SK-N-SH treated with all-trans-retinoic acid at 6 μM for 48 hours (cell line): ENCODE results near the gene NDUFA8.

Source experiments
- ATAC-seq: fragments of 200-7000 bp; cut with Tn5 transposase; 3 replicates; pipeline ENCODE4 v1.9.1; 2020; ENCODE audit warnings: mild to moderate bottlenecking, moderate library complexity
- ARNTL ChIP-seq: fragments of 450-650 bp; formaldehyde crosslinking; IDR thresholded peaks from 2 replicates; pipeline ENCODE4 v1.5.0; 2020; ENCODE audit warnings: low read depth, mild to moderate bottlenecking, moderate library complexity, borderline replicate concordance
- BACH2 ChIP-seq: fragments of 250-450 bp; sonication (Bioruptor Pico); IDR thresholded peaks from 2 replicates; pipeline ENCODE4 v1.9.0; 2021; ENCODE audit warnings: mild to moderate bottlenecking, borderline replicate concordance
- CSDC2 ChIP-seq: fragments of 250-450 bp; sonication (Bioruptor Pico); IDR thresholded peaks from 2 replicates; pipeline ENCODE4 v1.5.0; 2020; ENCODE audit warnings: mild to moderate bottlenecking, moderate library complexity
- GLIS3 ChIP-seq: fragments of 250-450 bp; sonication (Bioruptor Pico); IDR thresholded peaks from 2 replicates; pipeline ENCODE4 v1.5.0; 2020; ENCODE audit warnings: mild to moderate bottlenecking, moderate library complexity
- OSR1 ChIP-seq: fragments of 250-450 bp; sonication (Bioruptor Pico); IDR thresholded peaks from 2 replicates; pipeline ENCODE4 v1.8.0; 2022; ENCODE audit warnings: moderate library complexity, mild to moderate bottlenecking, inconsistent platforms
- PPARA ChIP-seq: fragments of 250-450 bp; sonication (Bioruptor Pico); IDR thresholded peaks from 2 replicates; pipeline ENCODE4 v1.5.0; 2020; ENCODE audit warnings: mild to moderate bottlenecking, borderline replicate concordance
- RARB ChIP-seq: fragments of 250-450 bp; sonication (Bioruptor Pico); IDR thresholded peaks from 2 replicates; pipeline ENCODE4 v1.8.0; 2021; ENCODE audit warnings: mild to moderate bottlenecking, moderate library complexity
- SNAI2 ChIP-seq: fragments of 250-450 bp; sonication (Bioruptor Pico); IDR thresholded peaks from 2 replicates; pipeline ENCODE4 v1.5.0; 2020; ENCODE audit warnings: mild to moderate bottlenecking, moderate library complexity
- TCF4 ChIP-seq: fragments of 250-450 bp; sonication (Bioruptor Pico); IDR thresholded peaks from 2 replicates; pipeline ENCODE4 v1.8.0; 2021; ENCODE audit warnings: mild to moderate bottlenecking, moderate library complexity, borderline replicate concordance
- TOX ChIP-seq: fragments of 250-450 bp; sonication (Bioruptor Pico); IDR thresholded peaks from 2 replicates; pipeline ENCODE4 v1.8.0; 2021; ENCODE audit warnings: mild to moderate bottlenecking, moderate library complexity, borderline replicate concordance
- ZC3H10 ChIP-seq: fragments of 250-450 bp; sonication (Bioruptor Pico); IDR thresholded peaks from 2 replicates; pipeline ENCODE4 v1.5.1; 2021; ENCODE audit warnings: mild to moderate bottlenecking, moderate library complexity
- ZFP3 ChIP-seq: fragments of 250-450 bp; sonication (Bioruptor Pico); IDR thresholded peaks from 2 replicates; pipeline ENCODE4 v1.5.0; 2020; ENCODE audit warnings: mild to moderate bottlenecking, moderate library complexity
- ZFP30 ChIP-seq: fragments of 450-650 bp; formaldehyde crosslinking; IDR thresholded peaks from 2 replicates; pipeline ENCODE4 v1.5.0; 2022; ENCODE audit warnings: mild to moderate bottlenecking, moderate library complexity
- ZNF565 ChIP-seq: fragments of 450-650 bp; formaldehyde crosslinking; conservative IDR thresholded peaks from 2 replicates; pipeline ENCODE4 v1.5.0; 2020; ENCODE audit warnings: low read depth, mild to moderate bottlenecking, moderate library complexity
- ZNF70 ChIP-seq: fragments of 450-650 bp; formaldehyde crosslinking; IDR thresholded peaks from 2 replicates; pipeline ENCODE4 v1.5.0; 2020; ENCODE audit warnings: mild to moderate bottlenecking, moderate library complexity
- ZNF8 ChIP-seq: fragments of 450-650 bp; formaldehyde crosslinking; IDR thresholded peaks from 2 replicates; pipeline ENCODE4 v1.5.0; 2020; ENCODE audit warnings: mild to moderate bottlenecking, moderate library complexity
- TF ChIP-seq, protein P1 (sequence below): fragments of 250-450 bp; sonication (Bioruptor Pico); IDR thresholded peaks from 2 replicates; pipeline ENCODE4 v1.5.0; 2020; ENCODE audit warnings: mild to moderate bottlenecking, moderate library complexity
- TF ChIP-seq, protein P2 (sequence below): fragments of 250-450 bp; sonication (Bioruptor Pico); IDR thresholded peaks from 2 replicates; pipeline ENCODE4 v1.8.0; 2021; ENCODE audit warnings: low read depth, mild to moderate bottlenecking, moderate library complexity, borderline replicate concordance
- TF ChIP-seq, protein P3 (sequence below): fragments of 250-450 bp; sonication (Bioruptor Pico); IDR thresholded peaks from 2 replicates; pipeline ENCODE4 v1.5.1; 2020; ENCODE audit warnings: low read depth, mild to moderate bottlenecking, moderate library complexity
- TF ChIP-seq, protein P4 (sequence below): fragments of 250-450 bp; sonication (Bioruptor Pico); IDR thresholded peaks from 2 replicates; pipeline ENCODE4 v1.5.1; 2021; ENCODE audit warnings: mild to moderate bottlenecking, moderate library complexity

Gene NDUFA8

DNA sequence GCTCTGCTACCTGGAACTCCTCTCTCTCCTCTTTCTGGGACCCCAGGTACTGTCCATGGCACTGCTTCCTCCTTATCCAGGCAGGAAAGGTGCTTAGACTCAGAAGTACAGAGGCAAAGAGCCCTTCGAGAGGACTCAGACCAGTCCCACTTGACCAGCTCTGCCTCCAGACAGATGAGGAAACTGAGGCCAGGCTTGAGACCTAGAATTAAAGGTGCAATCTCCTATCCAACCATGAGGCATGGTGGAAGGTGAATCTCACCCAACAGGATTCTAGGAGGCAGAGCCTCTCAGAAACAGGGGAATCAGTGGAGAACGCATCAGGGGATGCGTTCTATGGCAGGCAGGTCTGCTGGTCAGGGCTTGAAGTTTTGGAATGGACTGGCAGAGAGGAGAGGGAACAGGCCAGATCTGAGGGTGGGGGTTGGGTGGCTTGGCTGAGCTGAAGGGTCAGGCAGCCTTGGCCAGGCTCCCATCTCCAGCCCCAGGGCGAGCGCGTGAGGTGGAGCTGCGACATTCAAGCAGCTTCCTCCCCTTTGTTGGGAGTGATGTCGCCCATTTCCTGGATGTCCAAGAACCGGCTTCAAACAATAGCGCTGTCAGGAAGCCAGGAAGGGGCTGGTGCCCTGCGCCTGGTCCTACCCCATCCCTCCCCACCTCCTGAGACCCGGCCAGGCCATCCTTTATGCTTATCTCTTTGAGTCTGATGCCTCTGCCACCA lies 26.2 kb downstream of the NDUFA8 start:
- TF ChIP-seq ZNF8 (CRISPR knock-in tag) (no peak), CSDC2 (no peak), ZC3H10 (CRISPR knock-in tag) (no peak)
- no peak for ATAC-seq

DNA sequence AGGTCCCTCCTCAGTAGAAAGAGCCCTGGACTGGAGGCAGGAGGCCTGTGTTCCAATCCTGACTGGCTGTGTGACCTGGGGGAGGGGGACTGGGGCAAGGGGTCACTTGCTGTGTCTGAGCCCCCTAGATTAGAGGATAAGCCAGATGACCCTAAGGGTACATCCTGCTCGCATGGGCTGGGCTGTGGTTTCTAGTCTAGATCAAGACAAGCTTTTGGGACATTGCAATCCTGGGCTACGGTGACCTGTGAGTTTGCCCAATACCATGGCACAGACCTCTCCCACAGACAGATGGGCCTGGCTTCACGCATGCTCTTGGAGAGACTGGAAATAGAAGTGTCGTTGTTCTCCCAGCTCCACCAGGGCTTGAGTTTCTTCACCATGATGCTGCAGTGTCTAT lies 27.0 kb downstream of the NDUFA8 start:
- TF ChIP-seq ZNF565 (CRISPR knock-in tag) (no peak), GLIS3 (no peak), TCF4 (CRISPR knock-in tag) (no peak)
- TF ChIP-seq, protein P1, sequence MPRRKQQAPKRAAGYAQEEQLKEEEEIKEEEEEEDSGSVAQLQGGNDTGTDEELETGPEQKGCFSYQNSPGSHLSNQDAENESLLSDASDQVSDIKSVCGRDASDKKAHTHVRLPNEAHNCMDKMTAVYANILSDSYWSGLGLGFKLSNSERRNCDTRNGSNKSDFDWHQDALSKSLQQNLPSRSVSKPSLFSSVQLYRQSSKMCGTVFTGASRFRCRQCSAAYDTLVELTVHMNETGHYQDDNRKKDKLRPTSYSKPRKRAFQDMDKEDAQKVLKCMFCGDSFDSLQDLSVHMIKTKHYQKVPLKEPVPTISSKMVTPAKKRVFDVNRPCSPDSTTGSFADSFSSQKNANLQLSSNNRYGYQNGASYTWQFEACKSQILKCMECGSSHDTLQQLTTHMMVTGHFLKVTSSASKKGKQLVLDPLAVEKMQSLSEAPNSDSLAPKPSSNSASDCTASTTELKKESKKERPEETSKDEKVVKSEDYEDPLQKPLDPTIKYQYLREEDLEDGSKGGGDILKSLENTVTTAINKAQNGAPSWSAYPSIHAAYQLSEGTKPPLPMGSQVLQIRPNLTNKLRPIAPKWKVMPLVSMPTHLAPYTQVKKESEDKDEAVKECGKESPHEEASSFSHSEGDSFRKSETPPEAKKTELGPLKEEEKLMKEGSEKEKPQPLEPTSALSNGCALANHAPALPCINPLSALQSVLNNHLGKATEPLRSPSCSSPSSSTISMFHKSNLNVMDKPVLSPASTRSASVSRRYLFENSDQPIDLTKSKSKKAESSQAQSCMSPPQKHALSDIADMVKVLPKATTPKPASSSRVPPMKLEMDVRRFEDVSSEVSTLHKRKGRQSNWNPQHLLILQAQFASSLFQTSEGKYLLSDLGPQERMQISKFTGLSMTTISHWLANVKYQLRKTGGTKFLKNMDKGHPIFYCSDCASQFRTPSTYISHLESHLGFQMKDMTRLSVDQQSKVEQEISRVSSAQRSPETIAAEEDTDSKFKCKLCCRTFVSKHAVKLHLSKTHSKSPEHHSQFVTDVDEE, result no peak
- TF ChIP-seq, all 23 proteins: peak for 0
- no peak for ATAC-seq

DNA sequence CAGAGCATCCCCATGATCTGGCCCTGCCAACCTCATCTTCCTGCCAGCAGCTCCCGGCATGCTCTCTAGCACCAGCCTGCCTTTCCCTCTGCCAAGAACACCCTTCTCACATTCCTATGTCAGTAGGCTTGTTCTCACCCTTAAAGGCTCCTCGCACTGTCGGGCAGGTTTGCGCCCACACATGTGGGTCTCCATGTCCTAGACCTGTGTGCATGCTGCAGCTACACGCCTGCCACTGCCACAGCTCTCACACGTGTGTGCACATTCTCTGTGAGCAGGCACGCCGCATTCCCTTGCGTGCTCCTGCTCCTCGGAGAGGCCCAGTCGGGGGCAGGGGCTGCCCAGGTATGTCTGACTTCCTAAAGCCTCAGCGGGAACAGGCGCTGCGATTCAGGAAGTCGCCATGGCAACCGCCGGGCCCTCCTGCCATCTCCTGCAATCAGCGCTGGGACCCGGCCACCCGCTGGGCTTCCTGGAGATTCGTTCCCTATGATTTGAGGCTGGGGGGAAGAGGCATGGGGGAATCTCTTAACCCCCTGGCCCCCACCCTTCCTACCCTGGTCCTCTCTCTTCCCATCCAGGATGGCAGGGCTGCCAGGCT lies 28.1 kb downstream of the NDUFA8 start:
- TF ChIP-seq OSR1 (CRISPR knock-in tag) (no peak), ZFP3 (CRISPR knock-in tag) (no peak), ZC3H10 (CRISPR knock-in tag) (no peak), ARNTL (no peak), TOX (CRISPR knock-in tag) (no peak), ZNF70 (CRISPR knock-in tag) (no peak)
- TF ChIP-seq, protein P2, sequence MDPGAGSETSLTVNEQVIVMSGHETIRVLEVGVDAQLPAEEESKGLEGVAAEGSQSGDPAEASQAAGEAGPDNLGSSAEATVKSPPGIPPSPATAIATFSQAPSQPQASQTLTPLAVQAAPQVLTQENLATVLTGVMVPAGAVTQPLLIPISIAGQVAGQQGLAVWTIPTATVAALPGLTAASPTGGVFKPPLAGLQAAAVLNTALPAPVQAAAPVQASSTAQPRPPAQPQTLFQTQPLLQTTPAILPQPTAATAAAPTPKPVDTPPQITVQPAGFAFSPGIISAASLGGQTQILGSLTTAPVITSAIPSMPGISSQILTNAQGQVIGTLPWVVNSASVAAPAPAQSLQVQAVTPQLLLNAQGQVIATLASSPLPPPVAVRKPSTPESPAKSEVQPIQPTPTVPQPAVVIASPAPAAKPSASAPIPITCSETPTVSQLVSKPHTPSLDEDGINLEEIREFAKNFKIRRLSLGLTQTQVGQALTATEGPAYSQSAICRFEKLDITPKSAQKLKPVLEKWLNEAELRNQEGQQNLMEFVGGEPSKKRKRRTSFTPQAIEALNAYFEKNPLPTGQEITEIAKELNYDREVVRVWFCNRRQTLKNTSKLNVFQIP (CRISPR knock-in tag), result no peak
- TF ChIP-seq, protein P1, result no peak
- TF ChIP-seq, protein P3, sequence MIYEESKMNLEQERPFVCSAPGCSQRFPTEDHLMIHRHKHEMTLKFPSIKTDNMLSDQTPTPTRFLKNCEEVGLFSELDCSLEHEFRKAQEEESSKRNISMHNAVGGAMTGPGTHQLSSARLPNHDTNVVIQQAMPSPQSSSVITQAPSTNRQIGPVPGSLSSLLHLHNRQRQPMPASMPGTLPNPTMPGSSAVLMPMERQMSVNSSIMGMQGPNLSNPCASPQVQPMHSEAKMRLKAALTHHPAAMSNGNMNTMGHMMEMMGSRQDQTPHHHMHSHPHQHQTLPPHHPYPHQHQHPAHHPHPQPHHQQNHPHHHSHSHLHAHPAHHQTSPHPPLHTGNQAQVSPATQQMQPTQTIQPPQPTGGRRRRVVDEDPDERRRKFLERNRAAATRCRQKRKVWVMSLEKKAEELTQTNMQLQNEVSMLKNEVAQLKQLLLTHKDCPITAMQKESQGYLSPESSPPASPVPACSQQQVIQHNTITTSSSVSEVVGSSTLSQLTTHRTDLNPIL, result no peak
- TF ChIP-seq, all 23 proteins: peak for 0
- ATAC-seq, result no peak

DNA sequence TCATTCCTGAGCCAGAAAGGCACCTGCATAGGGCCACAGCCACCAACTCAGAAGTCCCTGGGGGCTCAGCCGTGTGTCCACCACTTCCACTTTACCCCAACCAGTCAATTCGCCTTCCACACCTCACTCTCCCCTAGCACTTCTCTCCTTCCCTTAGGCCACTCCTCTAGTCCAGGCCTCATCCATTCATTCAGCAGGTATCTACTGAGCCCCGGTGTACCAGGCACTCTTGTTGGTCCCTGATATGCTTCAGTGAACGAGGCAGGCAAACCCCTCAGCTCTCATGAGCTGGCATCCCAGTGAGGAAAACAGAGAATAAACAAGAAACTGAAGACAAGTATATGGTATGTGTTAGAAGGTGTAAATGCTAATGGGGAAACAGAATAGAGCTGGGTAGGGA lies 28.7 kb downstream of the NDUFA8 start:
- TF ChIP-seq, protein P4, sequence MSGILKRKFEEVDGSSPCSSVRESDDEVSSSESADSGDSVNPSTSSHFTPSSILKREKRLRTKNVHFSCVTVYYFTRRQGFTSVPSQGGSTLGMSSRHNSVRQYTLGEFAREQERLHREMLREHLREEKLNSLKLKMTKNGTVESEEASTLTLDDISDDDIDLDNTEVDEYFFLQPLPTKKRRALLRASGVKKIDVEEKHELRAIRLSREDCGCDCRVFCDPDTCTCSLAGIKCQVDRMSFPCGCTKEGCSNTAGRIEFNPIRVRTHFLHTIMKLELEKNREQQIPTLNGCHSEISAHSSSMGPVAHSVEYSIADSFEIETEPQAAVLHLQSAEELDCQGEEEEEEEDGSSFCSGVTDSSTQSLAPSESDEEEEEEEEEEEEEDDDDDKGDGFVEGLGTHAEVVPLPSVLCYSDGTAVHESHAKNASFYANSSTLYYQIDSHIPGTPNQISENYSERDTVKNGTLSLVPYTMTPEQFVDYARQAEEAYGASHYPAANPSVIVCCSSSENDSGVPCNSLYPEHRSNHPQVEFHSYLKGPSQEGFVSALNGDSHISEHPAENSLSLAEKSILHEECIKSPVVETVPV (CRISPR knock-in tag), result no peak
- no peak for TF ChIP-seq TCF4 (CRISPR knock-in tag)
- TF ChIP-seq, protein P1, result no peak
- no peak for TF ChIP-seq RARB
- TF ChIP-seq ZNF8 (CRISPR knock-in tag), result no peak
- TF ChIP-seq CSDC2, result no peak
- TF ChIP-seq ZC3H10 (CRISPR knock-in tag), result no peak
- no peak for TF ChIP-seq SNAI2
- no peak for TF ChIP-seq ZFP3 (CRISPR knock-in tag)
- TF ChIP-seq PPARA (CRISPR knock-in tag), result no peak
- TF ChIP-seq ZFP30 (CRISPR knock-in tag), result no peak
- no peak for TF ChIP-seq BACH2 (CRISPR knock-in tag)
- TF ChIP-seq ARNTL, result no peak
- TF ChIP-seq, all 23 proteins: peak for 0
- no peak for ATAC-seq
